Measurements from ENCODE around the gene SLC22A23.

The SLC22A23 gene

DNA sequence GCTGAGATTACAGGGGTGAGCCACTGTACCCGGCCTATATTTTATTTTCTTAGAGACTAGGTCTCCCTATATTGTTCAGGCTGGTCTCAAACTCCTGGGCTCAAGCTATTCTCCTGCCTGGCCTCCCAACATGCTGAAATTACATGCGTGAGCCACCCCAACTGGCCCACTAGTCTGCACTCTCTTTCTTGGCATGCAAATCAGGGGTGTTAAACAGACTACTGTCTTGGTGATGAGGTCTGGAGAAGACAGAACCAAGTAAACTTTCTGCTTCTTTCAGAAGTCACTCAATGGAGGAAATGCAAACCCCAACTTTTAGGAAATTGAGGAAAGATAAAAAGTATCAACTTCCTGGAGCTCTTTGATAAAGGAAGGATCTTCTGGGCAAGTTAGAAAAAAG is 221.4 kb downstream of the SLC22A23 start:
- no peak for DNase-seq

DNA sequence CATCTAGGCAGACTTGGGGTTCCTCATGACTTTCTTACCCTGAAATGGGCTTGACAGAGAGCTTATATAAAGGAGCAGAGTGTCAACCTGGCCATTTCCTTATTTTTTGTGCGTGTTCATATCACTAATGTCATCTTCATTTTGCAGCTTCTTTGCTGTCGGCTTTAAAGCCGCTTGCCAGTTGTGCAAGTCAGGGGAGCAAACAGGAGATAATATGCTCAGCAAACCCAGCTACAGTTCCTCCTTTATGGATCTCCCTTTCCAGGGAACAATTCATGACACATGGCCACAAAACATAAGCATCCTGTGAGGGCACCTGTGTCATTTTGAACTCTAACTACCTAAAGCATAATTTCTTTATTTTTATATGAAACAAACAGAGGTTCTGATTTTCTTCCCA is 222.9 kb downstream of the SLC22A23 start:
- DNase-seq: no peak

DNA sequence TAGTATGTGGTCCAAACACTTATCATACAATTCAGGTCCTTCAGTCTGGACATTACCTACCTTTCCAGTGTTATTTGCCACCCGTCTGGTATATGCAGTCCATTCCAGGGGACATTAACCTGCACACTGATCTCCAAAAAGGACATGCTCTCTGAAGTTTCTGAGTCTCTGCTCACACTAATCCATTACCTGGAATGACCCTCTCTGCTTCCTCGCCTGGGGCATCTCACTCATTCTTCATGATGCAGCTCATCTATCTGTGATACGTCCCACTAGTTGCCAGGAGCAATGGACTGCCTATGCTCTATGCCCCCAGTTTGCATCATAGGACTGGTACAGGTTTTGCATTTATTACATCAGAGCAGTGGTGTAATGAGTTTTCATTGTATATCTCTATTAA is 223.5 kb downstream of the SLC22A23 start:
- DNase-seq: no peak

DNA sequence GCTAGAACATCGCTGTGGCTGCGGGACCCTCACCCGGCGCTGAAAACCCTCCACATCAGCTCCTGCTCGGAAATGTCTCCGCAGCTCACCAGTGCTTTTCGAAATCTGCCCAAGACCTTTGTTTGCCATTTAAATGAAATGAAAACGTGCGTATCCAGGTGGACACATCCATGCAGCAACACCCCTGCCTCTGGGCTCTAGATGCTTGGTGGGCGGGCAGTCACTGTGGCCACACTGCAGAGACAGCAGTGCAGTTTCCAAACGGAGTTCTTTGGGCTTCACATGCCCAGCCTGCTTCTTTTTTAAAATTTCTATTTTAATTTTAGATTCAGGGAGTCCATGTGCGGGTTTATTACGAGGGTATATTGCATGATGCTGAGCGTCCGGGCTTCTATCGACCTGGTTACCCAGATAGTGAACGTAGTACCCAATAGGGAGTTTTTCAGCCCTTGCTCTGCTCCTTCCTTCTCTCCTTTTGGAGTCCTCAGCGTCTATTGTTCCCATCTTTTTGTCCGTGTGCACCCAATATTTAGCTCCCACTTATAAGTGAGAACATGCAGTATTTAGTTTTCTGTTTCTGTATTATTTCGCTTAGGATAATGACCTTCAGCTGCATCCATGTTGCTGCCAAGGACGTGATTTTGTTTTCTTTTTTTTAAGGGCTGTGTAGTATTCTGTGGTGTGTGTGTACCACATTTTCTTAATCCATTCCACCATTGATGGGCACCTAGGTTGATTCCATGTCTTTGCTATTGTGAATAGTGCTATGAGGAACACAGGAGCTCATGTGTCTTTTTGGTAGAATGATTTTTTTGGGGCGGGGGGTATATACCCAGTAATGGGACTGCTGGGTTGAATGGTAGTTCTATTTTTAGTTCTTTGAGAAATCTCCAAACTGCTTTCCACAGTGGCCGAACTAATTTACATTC is 224.6 kb downstream of the SLC22A23 start:
- no peak for DNase-seq

DNA sequence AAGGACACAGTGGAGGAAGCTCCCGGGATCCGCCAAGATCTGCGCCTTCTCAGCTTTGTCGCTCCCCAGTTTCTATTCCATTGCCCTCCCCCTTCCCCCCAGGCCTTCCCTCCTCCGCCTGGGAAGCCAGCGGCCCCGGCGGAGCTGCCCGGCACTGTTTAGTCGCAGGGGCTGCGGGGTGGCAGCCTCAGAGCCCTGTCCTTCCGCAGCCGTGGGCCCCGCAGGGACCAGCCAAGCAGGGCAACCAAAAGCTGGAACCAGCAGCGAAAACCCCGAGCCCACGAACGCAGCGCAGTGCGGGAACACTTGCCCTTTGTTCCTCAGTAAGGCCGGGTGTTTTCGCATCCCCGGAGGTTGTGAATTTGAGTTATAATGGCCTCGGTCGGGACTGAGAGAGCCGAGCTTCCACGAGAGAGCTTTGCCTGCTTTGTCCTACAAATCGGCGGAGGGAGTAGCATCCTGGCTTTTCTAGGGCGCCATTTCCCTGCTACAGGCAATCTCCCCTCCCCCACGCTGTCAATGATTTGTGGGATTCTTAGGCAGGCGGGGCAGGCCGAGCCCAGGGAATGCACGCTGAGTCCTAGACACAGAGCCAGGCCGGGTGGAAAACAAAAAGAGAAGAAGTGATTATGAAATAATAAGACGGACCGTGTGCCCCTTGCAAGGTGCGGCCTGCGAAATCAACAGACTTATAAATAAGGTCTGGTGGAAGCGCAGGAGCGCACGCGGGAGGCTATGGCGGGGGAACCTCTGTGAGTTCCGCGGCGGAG is 225.4 kb downstream of the SLC22A23 start:
- DNase-seq: peak; percentile 87

DNA sequence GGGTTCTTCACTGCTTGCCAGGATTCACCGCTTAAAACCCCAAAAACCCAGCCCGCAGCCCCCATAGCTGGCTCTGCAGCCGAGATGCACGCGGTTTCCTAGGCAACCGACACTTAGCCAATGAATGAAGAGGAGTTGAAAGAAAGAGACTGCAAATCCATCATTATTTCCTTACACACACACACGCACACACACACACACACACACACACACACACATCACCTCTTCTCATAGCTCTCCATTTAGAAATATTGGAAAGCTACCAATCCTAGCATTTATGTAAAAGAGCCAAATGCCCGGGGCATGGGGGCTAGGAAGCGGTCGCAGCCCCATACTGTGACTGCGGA is 226.0 kb downstream of the SLC22A23 start:
- DNase-seq: peak; percentile 69

DNA sequence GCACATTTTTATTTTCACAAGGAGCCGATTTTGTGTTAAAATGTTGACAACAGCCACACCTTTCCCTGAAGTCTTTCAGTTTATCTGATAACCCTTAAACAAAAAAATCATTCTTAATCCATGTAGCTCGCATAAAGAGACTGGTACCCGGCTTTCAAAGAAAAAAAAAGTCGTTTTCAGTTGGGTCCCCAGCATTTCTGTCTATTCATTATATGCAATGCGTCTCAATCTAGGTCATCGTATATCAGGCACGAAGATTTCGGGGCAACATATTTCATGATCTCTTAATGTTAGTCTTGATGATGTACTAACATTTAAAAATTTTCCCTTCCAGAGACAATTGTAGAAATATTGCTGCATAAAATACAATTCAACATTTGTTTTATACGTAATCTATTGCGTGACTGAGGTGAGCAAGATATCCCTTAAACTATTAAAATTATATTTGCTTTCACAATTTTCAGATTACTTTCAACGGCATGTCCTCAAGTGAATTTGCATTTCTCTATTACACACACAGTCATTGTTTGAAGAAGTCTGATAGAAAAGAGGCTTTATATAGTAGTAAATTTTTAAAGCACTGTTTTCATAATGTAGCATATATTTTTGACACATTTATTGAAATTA is 226.5 kb downstream of the SLC22A23 start:
- no peak for DNase-seq

DNA sequence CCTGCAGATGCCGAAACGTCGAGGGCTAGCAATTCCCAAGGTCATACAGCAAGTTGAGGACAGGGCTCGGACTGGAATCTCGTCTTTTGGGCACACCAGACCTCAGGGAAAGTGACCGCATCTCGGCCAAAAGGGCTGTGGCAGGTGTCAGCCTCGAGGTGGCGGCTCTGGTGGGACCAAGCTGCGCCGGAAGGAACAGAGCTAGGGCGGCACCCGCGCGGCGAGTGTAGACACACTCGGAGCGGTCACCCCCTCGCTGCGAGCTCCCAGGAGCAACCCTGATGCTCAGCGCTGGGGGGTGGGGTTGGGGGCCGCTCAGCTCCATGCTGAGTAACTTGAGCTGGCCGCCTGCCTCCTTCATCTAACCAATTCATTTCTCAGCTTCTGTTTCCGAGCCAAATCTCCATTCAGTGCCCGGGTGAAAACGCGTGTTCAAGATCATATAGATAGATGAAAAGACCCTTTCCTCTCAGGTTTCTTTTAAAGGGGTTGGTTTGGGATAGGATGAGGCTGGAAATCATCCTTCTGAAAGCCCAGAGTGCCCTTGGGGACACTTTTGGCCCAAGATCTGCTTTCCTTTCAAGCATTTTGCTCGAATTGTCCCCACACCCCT is 227.2 kb downstream of the SLC22A23 start:
- DNase-seq: no peak

DNA sequence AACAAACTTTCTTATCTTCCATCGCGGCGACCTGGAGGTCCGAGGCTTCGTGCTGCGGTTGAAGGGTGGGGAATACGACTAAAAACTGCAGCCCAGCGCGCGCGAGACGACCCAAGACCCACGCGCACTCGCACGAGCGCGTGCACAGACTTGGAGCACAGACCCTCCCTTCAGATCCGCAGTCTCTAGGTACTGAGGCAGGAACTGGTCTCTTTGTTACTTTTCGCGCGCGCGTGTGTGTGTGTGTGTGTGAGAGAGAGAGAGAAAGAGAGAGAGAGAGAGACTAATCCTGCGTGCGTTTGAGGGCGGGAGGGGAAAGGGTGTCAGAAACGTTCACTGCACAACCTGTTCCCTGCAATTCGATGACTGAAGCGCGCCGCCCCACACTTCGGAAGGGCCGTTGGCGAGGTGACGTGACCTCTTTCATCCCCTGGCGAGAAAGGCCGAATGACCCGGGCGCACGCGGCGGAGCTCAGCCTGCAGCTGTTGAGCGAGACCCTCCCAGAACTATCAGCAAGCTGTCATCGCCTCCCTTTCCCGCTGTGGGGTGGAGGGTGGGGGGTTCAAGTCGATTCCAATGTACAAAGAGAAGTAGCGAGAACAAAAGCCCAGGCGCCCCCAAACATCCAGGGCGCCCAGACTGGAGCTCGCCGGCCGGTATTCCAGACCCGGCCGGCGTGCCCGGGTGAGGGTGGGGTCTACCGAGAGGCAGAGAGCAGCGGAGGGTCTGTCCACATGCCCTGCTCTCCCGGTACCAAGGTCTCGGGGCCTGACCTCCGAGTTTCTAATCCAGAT is 227.9 kb downstream of the SLC22A23 start:
- no peak for DNase-seq

DNA sequence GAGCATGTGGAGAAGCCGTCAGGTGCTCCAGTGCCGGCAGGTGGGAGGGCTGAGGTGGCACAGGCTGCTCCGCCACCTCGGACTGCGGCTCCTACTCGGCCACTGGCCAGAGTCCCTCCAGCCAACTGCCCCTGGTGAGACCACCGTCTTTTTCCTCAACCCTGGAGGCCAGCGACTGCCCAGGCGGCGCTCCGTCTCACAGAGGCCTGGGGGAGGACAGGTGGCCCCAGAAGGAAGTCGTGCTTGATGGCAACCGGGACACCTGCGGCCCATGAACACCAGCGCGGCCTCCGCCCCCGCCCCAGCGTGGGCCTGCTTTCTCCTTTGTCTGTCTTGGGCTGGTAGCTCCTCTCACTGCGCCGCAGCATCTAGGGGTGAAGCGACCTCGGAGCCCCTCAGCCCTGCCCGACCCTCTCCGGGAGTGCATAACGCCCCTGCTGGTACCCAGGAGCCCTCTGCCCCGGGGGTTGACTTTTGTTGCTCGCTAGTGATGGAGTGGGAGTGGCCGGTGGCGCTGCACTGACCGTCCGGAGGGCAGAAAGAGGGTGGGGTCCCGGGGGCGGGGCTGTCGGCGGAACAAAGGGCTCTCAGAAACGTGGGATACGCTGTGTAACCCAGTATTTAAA is 228.7 kb downstream of the SLC22A23 start:
- no peak for DNase-seq

DNA sequence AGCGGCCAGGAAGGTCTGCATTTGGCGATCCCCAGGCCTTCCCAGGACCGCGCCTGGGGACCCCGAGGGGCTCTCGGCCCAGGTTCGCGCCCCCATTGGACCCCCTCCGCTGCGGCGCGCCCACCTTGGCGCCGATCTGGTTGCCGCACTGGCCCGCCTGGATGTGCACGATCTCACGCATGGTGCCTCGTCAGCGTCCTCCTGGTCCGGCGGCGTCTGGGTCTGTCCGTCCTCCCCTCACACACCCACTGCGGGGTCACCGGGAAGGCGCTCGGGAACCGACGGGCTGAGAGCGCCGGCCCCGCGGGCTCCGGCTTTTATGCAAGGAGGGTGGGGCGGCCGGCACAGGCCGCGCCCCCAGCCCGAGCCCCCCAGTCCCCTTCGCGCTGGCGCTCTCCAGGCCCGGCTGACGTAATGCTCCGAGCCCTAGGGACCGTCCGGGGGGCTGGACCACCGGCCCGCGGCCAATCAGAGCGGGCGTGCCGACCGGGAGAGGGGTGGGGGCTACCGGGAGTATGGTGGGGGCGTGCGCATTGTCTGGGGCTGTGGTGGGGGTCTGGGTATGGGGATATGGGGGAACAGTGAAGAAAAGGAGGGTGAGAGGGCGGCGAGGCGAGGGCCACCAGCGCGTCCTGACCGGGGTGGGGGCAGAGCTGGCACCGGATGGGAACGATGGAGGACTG is 229.3 kb downstream of the SLC22A23 start, which contains the start of gene TUBB2B:
Gene TUBB2B (minus strand): TSS at position 291 of the 683 bp plus-strand sequence. CDS start 110 bp downstream, at position 181.
- peak; percentile 84 for DNase-seq

DNA sequence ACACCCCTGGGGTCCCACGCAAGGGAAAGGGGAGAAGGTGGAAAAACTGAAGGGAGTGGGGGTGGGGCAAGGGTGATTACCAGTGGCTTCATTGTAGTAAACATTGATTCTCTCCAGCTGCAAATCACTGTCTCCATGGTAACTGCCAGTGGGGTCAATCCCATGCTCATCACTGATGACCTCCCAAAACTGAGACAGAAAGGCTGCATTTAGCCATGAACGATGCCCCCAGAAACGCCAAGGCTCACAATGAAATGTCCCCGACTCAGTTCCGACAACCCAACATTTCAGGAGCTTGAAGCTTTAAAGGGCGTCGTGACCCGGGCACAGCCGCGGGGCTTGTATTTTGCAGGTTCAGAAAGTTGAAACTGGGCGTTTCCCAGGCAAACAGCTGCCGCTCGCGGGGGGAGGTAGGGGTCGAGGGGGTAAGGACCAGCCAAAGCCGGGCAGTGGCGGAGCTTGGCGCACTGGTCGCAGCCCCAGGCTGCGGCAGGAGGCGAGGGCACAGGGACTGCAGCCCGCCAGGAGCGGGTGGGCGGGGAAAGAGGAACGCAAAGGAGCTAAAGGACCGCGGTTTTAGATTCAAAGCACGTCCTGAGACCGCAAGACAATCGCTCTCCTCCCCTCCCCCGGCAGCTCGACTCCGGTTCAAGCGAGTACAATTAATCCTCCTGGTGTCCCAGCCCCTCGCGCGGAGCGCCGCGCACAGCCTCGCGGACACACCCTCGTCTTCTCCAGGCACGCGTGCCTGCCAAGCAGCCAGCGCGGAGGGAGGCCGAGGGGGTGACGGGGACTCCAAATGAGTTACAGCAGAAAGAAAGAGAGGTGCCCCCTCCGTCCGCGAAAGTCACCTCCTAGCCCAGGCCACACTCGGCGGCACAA is 230.1 kb downstream of the SLC22A23 start:
- peak; percentile 68 for DNase-seq

DNA sequence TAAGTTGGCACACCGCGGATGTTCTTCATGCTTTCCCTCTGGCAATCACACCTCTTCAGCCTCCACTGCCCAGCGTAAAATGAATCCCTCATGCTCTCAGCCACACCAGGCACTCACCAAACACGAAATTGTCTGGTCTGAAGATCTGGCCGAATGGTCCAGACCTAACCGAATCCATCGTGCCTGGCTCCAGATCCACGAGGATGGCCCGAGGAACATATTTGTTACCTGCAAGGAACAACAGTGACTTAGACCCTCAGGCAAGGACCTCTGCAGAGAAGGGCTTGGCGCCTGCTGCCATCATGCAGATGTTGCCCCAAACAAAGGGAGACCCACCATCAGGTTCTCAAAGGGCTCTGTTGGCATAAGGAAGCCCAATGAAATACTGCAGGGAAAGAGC is 230.8 kb downstream of the SLC22A23 start:
- DNase-seq: no peak

DNA sequence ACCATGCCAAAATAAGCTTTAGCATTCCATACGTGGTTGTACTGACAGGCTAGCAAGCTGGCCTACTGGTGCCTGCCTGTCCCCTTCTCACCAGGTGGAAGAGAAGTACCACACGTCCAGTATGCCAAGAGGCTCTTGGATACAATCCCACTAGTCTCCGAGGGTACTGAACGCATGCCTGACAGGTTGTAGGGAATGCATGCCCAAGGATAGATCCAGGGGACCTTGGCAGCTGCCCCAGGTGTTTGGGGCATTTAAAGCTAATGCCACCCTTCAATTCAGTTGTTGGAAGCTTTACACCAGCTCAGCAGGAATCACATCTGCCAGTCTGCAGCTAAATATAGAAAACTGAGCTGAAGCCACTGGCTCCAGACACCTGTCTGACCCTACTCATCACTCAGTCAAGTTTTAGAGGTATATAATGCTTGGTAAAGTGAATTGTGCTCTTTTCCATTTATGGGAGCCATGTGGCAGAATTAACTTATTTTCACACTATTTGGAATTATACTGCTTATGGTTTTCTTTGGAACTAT is 234.3 kb downstream of the SLC22A23 start:
- DNase-seq: no peak

DNA sequence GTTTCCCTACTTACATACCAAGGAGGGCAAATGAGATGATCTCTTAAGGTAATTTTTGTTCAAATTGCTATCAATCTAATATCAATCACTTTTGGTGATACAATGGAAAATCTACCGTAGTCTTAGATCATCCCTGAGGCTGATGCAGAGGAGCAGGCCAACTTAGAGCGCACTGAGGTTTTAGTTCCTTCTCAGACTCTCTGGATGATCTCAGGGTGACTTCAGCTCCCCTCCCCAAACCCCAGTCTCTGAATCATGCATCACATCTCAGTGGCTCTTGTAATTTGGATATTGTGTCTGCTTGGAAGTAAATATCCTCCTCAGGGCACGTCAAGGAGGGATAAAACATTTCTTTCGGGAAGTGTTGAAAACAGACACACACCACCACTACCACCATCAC is 235.3 kb downstream of the SLC22A23 start:
- no peak for DNase-seq

DNA sequence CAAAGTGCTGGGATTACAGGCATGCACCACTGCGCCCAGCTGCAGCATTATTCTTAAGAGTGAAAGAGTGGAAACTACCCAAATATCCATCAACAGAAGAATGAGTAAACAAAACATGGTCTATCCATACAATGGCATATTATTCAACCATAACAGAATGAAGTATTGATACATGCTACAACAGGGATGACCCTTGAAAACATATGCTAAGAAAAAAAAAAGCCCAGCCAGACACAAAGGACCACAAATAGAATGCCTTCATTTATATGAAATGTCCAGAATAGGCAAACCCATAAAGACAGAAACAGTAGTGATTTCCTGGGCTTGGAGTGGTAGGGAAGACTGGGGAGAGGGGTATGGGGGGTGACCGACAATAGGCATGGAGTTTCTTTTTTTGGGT is 236.5 kb downstream of the SLC22A23 start:
- DNase-seq: no peak

Measured in right forelimb (tissue), 1 donor.